ENCODE measurements around the gene OFD1.

OFD1 gene

GRCh38 chrX:13780868-13781427 is 46.4 kb downstream of the OFD1 start:
- ChIA-PET POLR2A (ENCODE audit: low non-redundant PET) (no interaction called here), CTCF (interaction anchor here (0.6 to 0.7 kb wide), 2 partner anchors 56 to 147 kb away, joined by 4 read pairs; no protein-coding TSS in a partner anchor)
- TF ChIP-seq, protein P1, sequence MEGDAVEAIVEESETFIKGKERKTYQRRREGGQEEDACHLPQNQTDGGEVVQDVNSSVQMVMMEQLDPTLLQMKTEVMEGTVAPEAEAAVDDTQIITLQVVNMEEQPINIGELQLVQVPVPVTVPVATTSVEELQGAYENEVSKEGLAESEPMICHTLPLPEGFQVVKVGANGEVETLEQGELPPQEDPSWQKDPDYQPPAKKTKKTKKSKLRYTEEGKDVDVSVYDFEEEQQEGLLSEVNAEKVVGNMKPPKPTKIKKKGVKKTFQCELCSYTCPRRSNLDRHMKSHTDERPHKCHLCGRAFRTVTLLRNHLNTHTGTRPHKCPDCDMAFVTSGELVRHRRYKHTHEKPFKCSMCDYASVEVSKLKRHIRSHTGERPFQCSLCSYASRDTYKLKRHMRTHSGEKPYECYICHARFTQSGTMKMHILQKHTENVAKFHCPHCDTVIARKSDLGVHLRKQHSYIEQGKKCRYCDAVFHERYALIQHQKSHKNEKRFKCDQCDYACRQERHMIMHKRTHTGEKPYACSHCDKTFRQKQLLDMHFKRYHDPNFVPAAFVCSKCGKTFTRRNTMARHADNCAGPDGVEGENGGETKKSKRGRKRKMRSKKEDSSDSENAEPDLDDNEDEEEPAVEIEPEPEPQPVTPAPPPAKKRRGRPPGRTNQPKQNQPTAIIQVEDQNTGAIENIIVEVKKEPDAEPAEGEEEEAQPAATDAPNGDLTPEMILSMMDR (conservative IDR thresholded peaks at IDR 0.05; ENCODE audit: low read depth): no peak
- H3K27ac ChIP-seq: no peak overlapping the region
- no peak for DNase-seq (ENCODE audit: low spot score)

- TF ChIP-seq, protein P1 (conservative IDR thresholded peaks at IDR 0.05; ENCODE audit: low read depth): no peak
- no peak overlapping the region for H3K27ac ChIP-seq
- ChIA-PET CTCF (no interaction called here), POLR2A (ENCODE audit: low non-redundant PET) (no interaction called here)
- DNase-seq (ENCODE audit: low spot score): no peak
Observed at GRCh38 chrX:13786048-13786447, 51.5 kb downstream of the OFD1 start.

DNA sequence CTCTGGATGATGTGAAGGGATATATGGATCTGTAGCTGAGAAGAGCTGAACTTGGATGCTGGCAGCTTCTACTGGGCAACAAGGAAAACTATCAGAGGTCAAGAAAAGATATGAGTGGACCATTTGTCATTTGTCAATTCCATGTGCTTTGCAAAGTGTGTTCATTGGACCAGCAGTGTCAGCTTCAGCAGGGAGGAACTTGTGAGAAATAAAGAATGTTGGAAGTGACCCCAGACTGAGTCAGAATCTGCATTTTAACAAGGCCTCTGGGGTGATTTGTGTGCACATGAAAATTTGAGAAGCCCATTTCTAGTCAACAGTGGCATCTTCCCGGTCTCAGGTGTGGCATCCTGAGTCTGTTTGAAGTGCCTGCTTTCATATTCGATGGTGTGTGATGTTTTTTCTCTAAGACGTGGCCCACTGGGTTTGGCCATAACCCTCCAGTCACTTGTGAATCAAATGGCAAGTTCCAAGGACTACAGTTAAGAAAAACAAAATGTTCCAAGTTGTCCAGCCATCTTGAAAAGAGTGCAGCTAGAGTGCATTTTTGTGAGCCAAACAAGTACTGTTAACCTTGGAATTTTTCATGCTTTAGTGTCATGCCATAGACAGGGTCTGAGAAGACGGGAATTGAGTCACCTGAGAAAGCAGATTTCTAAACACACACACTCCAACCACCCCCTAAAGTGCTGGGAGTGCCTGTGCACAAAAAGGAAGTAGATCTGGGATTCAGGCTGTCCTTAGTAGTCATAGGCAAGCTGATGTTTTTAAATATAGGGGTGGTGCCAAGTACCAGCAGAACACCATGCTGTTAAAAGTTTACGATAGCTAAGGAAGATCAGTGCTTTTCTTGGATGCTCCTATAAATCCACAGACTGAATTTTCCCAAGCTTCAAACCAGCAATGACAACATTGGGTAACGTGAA is 55.9 kb downstream of the OFD1 start:
- CTCF ChIA-PET: interaction anchor here (0.7 kb wide), 1 partner anchor 574 kb away, joined by 3 read pairs; no protein-coding TSS in a partner anchor
- TF ChIP-seq, protein P1 (conservative IDR thresholded peaks at IDR 0.05; ENCODE audit: low read depth): no peak
- POLR2A ChIA-PET (ENCODE audit: low non-redundant PET): no interaction called here
- no peak for DNase-seq (ENCODE audit: low spot score)
- no peak overlapping the region for H3K27ac ChIP-seq

DNA sequence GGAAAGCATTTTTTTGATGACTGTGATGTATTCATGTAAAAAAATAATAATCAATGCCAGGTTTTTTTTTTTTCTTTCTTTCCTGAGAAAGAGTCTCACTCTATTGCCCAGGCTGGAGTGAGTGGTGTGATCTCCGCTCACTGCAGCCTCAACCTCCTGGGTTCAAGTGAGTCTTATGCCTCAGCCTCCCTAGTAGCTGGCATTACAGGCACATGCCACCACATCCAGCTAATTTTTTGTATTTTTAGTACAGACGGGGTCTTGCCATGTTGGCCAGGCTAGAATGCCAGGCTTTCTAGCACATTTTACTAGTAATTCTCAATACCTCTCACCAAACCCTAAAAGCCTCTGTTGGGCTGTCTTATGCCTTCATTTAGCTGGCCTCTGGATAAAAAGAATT is 56.6 kb downstream of the OFD1 start:
- ChIA-PET CTCF (interaction anchor here (0.7 kb wide), 1 partner anchor 574 kb away, joined by 3 read pairs; no protein-coding TSS in a partner anchor), POLR2A (ENCODE audit: low non-redundant PET) (no interaction called here)
- no peak overlapping the region for H3K27ac ChIP-seq
- TF ChIP-seq, protein P1 (conservative IDR thresholded peaks at IDR 0.05; ENCODE audit: low read depth): no peak
- DNase-seq (ENCODE audit: low spot score): no peak

DNA sequence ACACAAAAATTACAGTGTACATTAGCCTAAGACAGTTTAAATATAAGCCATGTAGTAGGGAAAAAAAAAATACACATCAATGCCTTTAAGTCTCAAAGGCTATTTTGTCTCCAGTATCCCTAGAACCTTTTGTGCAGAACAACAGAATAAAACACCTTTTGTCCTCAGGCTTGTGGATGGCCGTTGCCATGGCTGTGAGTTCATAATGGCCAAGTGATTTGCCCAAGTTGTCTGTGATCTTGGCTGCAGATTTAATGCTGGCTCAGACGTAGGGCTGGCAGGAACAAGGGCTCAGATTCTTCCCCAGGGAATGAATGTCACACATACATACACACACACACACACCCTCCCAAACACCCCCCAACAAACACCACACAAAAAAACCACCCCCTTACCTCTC is 57.0 kb downstream of the OFD1 start:
- ChIA-PET POLR2A (ENCODE audit: low non-redundant PET) (no interaction called here), CTCF (no interaction called here)
- no peak for DNase-seq (ENCODE audit: low spot score)
- TF ChIP-seq, protein P1 (conservative IDR thresholded peaks at IDR 0.05; ENCODE audit: low read depth): no peak
- H3K27ac ChIP-seq: no peak overlapping the region

DNA sequence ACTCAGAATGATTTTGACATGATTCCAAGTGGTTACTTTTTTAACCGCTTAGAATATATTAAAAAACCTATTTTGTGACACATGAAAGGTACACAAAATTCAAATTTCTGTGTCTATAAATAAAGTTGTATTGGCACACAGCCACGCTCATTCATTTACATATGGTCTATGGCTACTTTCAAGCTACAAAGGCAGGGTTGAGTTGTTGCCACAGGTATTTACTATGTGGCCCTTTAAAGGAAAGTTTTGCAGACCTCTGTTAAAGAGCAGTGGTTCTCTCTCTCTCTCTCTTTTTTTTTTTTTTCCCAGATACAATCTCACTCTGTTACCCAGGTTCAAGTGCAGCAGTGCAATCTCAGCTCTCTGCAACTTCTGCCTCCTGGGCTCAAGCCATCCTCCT is 59.3 kb downstream of the OFD1 start:
- ChIA-PET CTCF (no interaction called here), POLR2A (ENCODE audit: low non-redundant PET) (no interaction called here)
- no peak overlapping the region for H3K27ac ChIP-seq
- TF ChIP-seq, protein P1 (conservative IDR thresholded peaks at IDR 0.05; ENCODE audit: low read depth): no peak
- DNase-seq (ENCODE audit: low spot score): no peak
